GM12864 (cell line): ENCODE data around the gene HYAL1.

Experiments
- DNase-seq: peaks from one replicate; pipeline ENCODE4 v3.0.0-alpha.2; 2011; ENCODE audit warnings: low read depth
- H3K4me3 ChIP-seq: 2 replicates; pipeline ENCODE4 v1.5.1; 2011; ENCODE audit warnings: mild to moderate bottlenecking, low read depth, low read length, control low read depth
- CTCF ChIP-seq: IDR thresholded peaks from 2 replicates; pipeline ENCODE4 v1.5.1; 2011; ENCODE audit warnings: low read depth, mild to moderate bottlenecking, moderate library complexity, low read length, control low read depth, inconsistent platforms; ENCODE audit errors: missing control alignments

HYAL1 gene

GRCh38 chr3:50293079-50293801 lies 10.1 kb downstream of the HYAL1 start:
- TF ChIP-seq CTCF: no peak
- DNase-seq: no peak
- peak overlapping the region; percentile 91; the same call in 1 of the 2 replicates for H3K4me3 ChIP-seq

GRCh38 chr3:50292159-50293078 lies 11.0 kb downstream of the HYAL1 start, which contains the start of gene IFRD2:
IFRD2 (minus strand) TSS chr3:50292429; CDS start chr3:50292274, 155 bp downstream.
- TF ChIP-seq CTCF: no peak
- peak; percentile 93 for DNase-seq
- peak within 1 kb of the TSS; percentile 91 for H3K4me3 ChIP-seq

GRCh38 chr3:50290161-50290641 lies 13.2 kb downstream of the HYAL1 start:
- H3K4me3 ChIP-seq: no peak overlapping the region
- TF ChIP-seq CTCF: no peak
- DNase-seq: no peak

GRCh38 chr3:50289130-50289529 lies 14.2 kb downstream of the HYAL1 start:
- H3K4me3 ChIP-seq: no peak overlapping the region
- no peak for DNase-seq
- no peak for TF ChIP-seq CTCF

GRCh38 chr3:50288387-50289007 lies 14.9 kb downstream of the HYAL1 start:
- TF ChIP-seq CTCF: no peak

GRCh38 chr3:50287262-50287661 lies 16.1 kb downstream of the HYAL1 start:
- TF ChIP-seq CTCF: no peak
- no peak overlapping the region for H3K4me3 ChIP-seq
- DNase-seq: no peak

More at GRCh38 chr3:50288387-50289007, 14.9 kb downstream of the HYAL1 start:
- H3K4me3 ChIP-seq: no peak overlapping the region
- no peak for DNase-seq
